GM12872 (cell line): Measurements from ENCODE around the gene EEPD1.

ENCODE experiments used
- TF ChIP-seq, protein P1 (sequence below): IDR thresholded peaks from 3 replicates; pipeline ENCODE4 v1.5.1; 2011; ENCODE audit warnings: low read depth, mild to moderate bottlenecking, low read length, moderate library complexity; ENCODE audit not compliant: insufficient read depth

The EEPD1 gene

DNA sequence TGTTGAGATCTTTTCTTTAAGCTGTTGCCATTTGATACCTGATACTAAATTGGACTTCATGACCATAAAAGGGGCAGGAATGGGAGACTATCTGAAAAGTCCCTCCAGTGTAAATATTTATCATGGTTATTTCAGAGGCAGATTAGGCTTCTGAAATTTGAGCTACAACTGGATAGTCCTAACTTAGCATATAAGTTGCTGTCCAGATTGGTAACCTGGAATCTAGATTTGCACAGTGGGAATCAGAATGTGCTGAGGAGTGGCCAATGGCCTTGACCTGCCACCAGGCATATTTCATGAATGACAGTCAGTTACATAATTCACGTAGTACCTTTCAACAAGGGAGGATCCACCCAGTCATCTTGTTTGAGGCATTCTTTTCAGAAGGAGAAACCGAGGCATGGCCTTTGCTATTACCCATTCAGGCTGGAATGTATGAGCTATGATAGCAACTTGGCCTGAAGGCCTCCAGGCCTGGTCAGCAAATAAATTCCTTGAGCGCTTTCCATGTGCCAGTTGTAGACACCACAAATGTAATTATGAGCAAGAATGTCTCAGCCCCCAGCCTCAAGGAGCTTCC, 80.0 kb downstream of the EEPD1 start:
- TF ChIP-seq, protein P1, sequence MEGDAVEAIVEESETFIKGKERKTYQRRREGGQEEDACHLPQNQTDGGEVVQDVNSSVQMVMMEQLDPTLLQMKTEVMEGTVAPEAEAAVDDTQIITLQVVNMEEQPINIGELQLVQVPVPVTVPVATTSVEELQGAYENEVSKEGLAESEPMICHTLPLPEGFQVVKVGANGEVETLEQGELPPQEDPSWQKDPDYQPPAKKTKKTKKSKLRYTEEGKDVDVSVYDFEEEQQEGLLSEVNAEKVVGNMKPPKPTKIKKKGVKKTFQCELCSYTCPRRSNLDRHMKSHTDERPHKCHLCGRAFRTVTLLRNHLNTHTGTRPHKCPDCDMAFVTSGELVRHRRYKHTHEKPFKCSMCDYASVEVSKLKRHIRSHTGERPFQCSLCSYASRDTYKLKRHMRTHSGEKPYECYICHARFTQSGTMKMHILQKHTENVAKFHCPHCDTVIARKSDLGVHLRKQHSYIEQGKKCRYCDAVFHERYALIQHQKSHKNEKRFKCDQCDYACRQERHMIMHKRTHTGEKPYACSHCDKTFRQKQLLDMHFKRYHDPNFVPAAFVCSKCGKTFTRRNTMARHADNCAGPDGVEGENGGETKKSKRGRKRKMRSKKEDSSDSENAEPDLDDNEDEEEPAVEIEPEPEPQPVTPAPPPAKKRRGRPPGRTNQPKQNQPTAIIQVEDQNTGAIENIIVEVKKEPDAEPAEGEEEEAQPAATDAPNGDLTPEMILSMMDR: no peak

DNA sequence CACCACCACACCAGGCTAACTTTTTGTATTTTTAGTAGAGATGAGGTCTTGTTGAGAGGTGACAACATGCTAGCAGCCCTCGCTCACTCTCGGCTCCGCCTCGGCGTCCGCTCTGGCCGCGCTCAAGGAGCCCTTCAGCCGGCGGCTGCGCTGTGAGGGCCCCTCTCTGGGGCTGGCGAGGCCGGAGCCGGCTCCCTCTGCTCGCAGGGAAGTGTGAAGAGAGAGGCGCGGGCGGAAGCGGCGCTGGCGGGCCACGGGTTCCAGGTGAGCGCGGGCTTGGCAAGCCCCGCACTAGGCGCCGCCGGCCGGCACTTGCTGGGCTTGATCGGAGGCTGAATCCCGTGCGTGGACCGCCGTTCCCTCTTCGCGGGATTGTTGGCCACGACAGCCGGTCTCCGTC, 83.0 kb downstream of the EEPD1 start:
- TF ChIP-seq, protein P1: no peak

DNA sequence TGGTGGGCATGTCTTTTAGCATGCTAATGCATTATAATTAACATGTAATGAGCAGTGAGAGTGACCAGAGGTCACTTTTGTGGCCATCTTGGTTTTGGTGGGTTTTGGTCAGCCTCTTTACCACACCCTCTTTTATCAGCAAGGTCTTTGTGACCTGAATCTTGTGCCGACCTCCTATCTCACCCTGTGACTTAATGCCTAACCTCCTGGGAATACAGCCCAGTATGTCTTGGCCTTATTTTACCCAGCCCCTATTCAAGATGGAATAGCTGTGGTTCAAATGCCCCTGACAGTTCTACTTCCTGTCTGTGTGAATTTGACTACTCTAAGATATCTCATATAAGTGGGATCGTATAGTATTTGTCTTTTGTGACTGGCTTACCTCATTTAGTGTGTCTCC, 85.1 kb downstream of the EEPD1 start:
- TF ChIP-seq, protein P1: no peak

DNA sequence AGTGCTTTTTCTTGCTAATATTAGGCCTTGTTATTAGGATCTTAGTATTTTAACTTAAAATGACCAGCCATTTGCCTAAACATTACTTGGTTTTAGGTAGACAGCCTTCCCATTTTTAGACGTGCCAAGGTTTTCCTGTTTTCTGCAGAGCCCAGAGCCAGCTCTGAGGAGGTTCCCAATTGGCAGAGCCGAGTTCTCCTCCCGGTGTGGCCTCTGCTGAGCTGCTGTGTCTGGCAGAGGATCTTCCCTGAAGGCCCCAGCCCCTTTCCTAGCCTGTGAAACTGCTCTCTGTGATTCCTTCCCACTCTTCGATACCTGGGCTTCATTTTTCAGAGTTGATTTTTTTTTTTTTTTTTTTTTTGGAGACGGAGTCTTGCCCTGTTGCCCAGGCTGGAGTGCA, 91.4 kb downstream of the EEPD1 start:
- TF ChIP-seq, protein P1: no peak

DNA sequence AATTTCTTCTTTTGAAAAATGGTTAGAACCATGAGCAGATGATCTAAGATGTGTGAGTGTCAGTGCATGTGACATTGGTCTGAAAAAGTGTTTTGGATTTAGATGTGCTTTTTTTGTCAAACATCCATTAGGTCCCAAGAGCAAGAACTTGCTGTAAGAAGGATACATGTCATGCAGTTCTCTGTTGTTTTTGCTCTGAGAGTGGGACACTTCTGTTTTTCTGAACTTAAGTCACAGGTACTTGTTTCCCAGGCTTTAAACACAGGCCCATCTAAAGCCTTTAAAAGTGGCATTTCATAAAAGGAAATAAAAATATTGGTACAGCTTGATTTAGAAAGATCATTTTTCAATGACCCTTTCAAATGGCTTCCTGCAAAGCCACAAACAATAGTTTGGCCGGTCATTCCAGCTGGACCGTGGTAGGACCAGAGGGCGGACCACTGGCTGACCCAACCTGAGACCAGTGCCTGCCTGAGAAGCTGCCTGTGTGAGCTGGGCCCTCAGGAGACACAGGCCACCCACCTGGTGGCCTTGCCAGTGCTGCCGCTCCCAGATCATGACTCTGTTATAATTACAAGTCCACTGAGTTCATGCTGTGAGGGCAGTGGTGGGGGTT, 92.7 kb downstream of the EEPD1 start:
- TF ChIP-seq, protein P1: no peak

DNA sequence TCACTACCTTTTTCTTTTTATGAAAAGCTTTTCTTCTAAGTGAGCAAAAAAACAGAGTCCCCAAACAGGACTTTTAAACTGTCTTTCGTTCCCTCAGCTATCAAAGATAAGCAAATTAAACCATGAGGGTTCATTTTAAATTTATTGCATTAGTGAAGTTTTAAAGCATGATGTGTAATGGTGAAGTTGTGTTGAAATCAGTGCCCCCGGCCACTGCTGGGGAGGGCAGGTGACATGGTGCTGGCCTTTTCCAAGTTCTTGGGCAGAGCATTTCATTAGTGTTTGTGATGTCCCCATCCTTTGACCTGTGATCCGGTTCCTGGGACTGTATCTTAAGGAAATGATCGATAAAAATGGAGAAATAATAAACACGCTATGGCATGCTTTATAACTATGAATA, 96.0 kb downstream of the EEPD1 start:
- TF ChIP-seq, protein P1: no peak

DNA sequence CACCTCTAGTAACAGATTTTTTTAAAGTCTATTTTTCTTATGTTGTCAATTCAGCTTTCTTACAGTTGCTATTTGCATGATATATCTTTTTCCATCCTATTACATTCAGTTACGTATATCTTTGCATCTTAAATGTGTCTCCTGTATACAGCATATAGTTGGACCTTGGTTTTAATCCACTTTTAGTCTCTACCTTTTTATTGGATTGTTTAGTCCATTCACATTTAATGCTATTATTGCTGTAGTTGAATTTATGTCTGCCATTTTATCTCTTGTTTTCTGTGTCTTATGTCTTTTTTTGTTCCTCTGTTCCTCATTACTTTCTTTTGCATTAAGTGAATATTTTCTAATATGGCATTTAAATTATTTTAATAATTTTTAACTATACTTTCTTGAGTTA, 100.6 kb downstream of the EEPD1 start:
- TF ChIP-seq, protein P1: no peak
